Vagina (tissue), 2 donors: ENCODE measurements around the gene MAB21L4. TPM values are rescaled to one million over a fixed set of nuclear protein-coding genes. Genes with fewer than 3 reads are reported as not detected.

Experiments
- DNase-seq, 2 donors: peaks; one replicate each; pipeline ENCODE4 v3.0.0-alpha.2; 2017; ENCODE audit errors: extremely low spot score in 2 of 2
- H3K27ac ChIP-seq: fragments of 200-600 bp; sonication (generic); one replicate; pipeline ENCODE4 v1.5.1; 2019
- H3K27me3 ChIP-seq: fragments of 200-600 bp; sonication (generic); one replicate; pipeline ENCODE4 v1.5.1; 2019
- H3K36me3 ChIP-seq, 2 donors: fragments of 200-600 bp; sonication (generic); one replicate each; pipeline ENCODE4 v1.5.1; 2017 to 2019
- H3K4me1 ChIP-seq: fragments of 200-600 bp; sonication (generic); one replicate; pipeline ENCODE4 v1.5.1; 2019
- H3K4me3 ChIP-seq, 2 donors: fragments of 200-600 bp; sonication (generic); 1 replicate in 1 of 2; 2 replicates in 1 of 2; pipeline ENCODE4 v1.5.1; 2016 to 2019
- H3K9me3 ChIP-seq: fragments of 200-600 bp; sonication (generic); one replicate; pipeline ENCODE4 v1.5.1; 2019
- CTCF ChIP-seq, 3 experiments: fragments of 450-650 bp in 2 of 3; fragments of 200-600 bp in 1 of 3; sonication (generic) in 1 of 3; IDR thresholded peaks; one replicate each; pipeline ENCODE4 v1.5.1; 2017 to 2019; ENCODE audit warnings: antibody characterized with exemption in 3 of 3, mild to moderate bottlenecking in 2 of 3, moderate library complexity in 2 of 3
- POLR2A ChIP-seq, 2 donors: fragments of 450-650 bp; IDR thresholded peaks; one replicate each; pipeline ENCODE4 v1.6.1; 2017; ENCODE audit warnings: antibody characterized with exemption in 2 of 2, mild to moderate bottlenecking in 2 of 2, moderate library complexity in 2 of 2
- POLR2AphosphoS5 ChIP-seq, 2 donors: sonication (generic); formaldehyde crosslinking; IDR thresholded peaks; one replicate each; pipeline ENCODE4 v1.9.0; 2017; ENCODE audit warnings: antibody characterized with exemption in 2 of 2, mild to moderate bottlenecking in 2 of 2, low read depth in 1 of 2; ENCODE audit not compliant: insufficient read depth in 1 of 2
- intact Hi-C: fragments of 100-400 bp; cut with DNase I; formaldehyde crosslinking; loops from one replicate; pipeline ENCODE4 v1.15.1; 2023
- total RNA-seq: library from RNA; depleted of rRNA; stranded (reverse); fragments of >200 nt; gene quantifications from one replicate; pipeline ENCODE4 v1.2.3, GENCODE V29; 2016

Gene MAB21L4
- total RNA-seq, 1 donor from 2014 or later, result 21.1 TPM

- peak overlapping the region in 1 of 2 donors; percentile 27 for H3K4me3 ChIP-seq
- no peaks in the 10 kb centered on the region for H3K36me3 ChIP-seq
- peaks cover 47% of the 10 kb centered on the region for H3K4me1 ChIP-seq
- intact Hi-C loops, result no loop called here
- TF ChIP-seq CTCF (IDR thresholded peaks at IDR 0.05) (no peak), POLR2AphosphoS5 (IDR thresholded peaks at IDR 0.05; ENCODE audit: insufficient read depth in 1 of 2, low read depth in 1 of 2) (no peak), POLR2A (IDR thresholded peaks at IDR 0.05) (no peak)
- DNase-seq, result no peak
- H3K9me3 ChIP-seq, result no peaks in the 10 kb centered on the region
- no peak overlapping the region for H3K27ac ChIP-seq
- H3K27me3 ChIP-seq, result no peaks in the 10 kb centered on the region
Observed at GRCh38 chr2:240894836-240895558, 959 bp downstream of the MAB21L4 start.

GRCh38 chr2:240894006-240894405, 1.9 kb downstream of the MAB21L4 start:
- no peak for DNase-seq
- Histone ChIP-seq H3K27me3 (no peaks in the 10 kb centered on the region), H3K4me3 (peak overlapping the region in 1 of 2 donors; percentile 27), H3K9me3 (no peaks in the 10 kb centered on the region), H3K4me1 (peaks cover 41% of the 10 kb centered on the region), H3K36me3 (no peaks in the 10 kb centered on the region), H3K27ac (no peak overlapping the region)
- intact Hi-C loops, result no loop called here
- TF ChIP-seq POLR2AphosphoS5 (IDR thresholded peaks at IDR 0.05; ENCODE audit: insufficient read depth in 1 of 2, low read depth in 1 of 2), result no peak
- no peak for TF ChIP-seq POLR2A (IDR thresholded peaks at IDR 0.05)
- no peak for TF ChIP-seq CTCF (IDR thresholded peaks at IDR 0.05)

- Histone ChIP-seq H3K4me1 (peaks cover 36% of the 10 kb centered on the region), H3K27ac (no peak overlapping the region), H3K4me3 (peak overlapping the region in 1 of 2 donors; percentile 19), H3K9me3 (no peaks in the 10 kb centered on the region), H3K36me3 (no peaks in the 10 kb centered on the region), H3K27me3 (no peaks in the 10 kb centered on the region)
- DNase-seq, result no peak
- intact Hi-C loops, result no loop called here
- TF ChIP-seq POLR2AphosphoS5 (IDR thresholded peaks at IDR 0.05; ENCODE audit: insufficient read depth in 1 of 2, low read depth in 1 of 2), result no peak
- TF ChIP-seq CTCF (IDR thresholded peaks at IDR 0.05), result no peak
- TF ChIP-seq POLR2A (IDR thresholded peaks at IDR 0.05), result no peak
Observed at GRCh38 chr2:240893363-240893844, 2.6 kb downstream of the MAB21L4 start.

GRCh38 chr2:240892925-240893324, 3.0 kb downstream of the MAB21L4 start:
- H3K36me3 ChIP-seq, result no peaks in the 10 kb centered on the region
- H3K4me1 ChIP-seq, result peaks cover 31% of the 10 kb centered on the region
- no peaks in the 10 kb centered on the region for H3K9me3 ChIP-seq
- H3K27ac ChIP-seq, result peak overlapping the region; percentile 27
- intact Hi-C loops, result no loop called here
- DNase-seq, result no peak
- H3K4me3 ChIP-seq, result peak overlapping the region in 1 of 2 donors; percentile 19
- no peak for TF ChIP-seq POLR2A (IDR thresholded peaks at IDR 0.05)
- TF ChIP-seq CTCF (IDR thresholded peaks at IDR 0.05), result no peak
- TF ChIP-seq POLR2AphosphoS5 (IDR thresholded peaks at IDR 0.05; ENCODE audit: insufficient read depth in 1 of 2, low read depth in 1 of 2), result no peak
- no peaks in the 10 kb centered on the region for H3K27me3 ChIP-seq

GRCh38 chr2:240892356-240892755, 3.6 kb downstream of the MAB21L4 start:
- TF ChIP-seq POLR2A (IDR thresholded peaks at IDR 0.05) (no peak), POLR2AphosphoS5 (IDR thresholded peaks at IDR 0.05; ENCODE audit: insufficient read depth in 1 of 2, low read depth in 1 of 2) (no peak), CTCF (IDR thresholded peaks at IDR 0.05) (no peak)
- H3K4me3 ChIP-seq, result peak overlapping the region in 1 of 2 donors; percentile 19
- H3K27ac ChIP-seq, result peak overlapping the region; percentile 27
- no peaks in the 10 kb centered on the region for H3K9me3 ChIP-seq
- no peaks in the 10 kb centered on the region for H3K27me3 ChIP-seq
- intact Hi-C loops, result no loop called here
- DNase-seq, result no peak
- H3K4me1 ChIP-seq, result peaks cover 26% of the 10 kb centered on the region
- no peaks in the 10 kb centered on the region for H3K36me3 ChIP-seq
